CD4-positive, CD25-positive, alpha-beta regulatory T cell (primary cell): ENCODE measurements around the gene ADSS1. TPM values are rescaled to one million over a fixed set of nuclear protein-coding genes. Genes with fewer than 3 reads are reported as not detected.

Experiments used
- ATAC-seq, 2 donors: fragments of 150-1000 bp; cut with Tn5 transposase; one replicate each; pipeline ENCODE4 v1.10.0; 2021; ENCODE audit warnings: low read depth in 2 of 2, moderate number of reproducible peaks in 2 of 2, moderate library complexity in 1 of 2
- DNase-seq, 3 donors: peaks; one replicate each; pipeline versions ENCODE4 v3.0.0 to v3.0.0-alpha.2; 2012 to 2022; ENCODE audit warnings: mixed read lengths in 1 of 3
- H3K27ac ChIP-seq: one replicate; pipeline ENCODE4 v1.7.0; 2013; ENCODE audit warnings: mild to moderate bottlenecking, low read length; ENCODE audit not compliant: insufficient read depth, poor library complexity, severe bottlenecking
- H3K27me3 ChIP-seq: one replicate; pipeline ENCODE4 v1.7.0; 2013; ENCODE audit warnings: low read length; ENCODE audit not compliant: control insufficient read depth, insufficient read depth
- H3K36me3 ChIP-seq: one replicate; pipeline ENCODE4 v1.7.0; 2013; ENCODE audit warnings: mild to moderate bottlenecking, low read length, moderate library complexity; ENCODE audit not compliant: control insufficient read depth, insufficient read depth
- H3K4me1 ChIP-seq: 2 replicates; pipeline ENCODE4 v1.7.0; 2013; ENCODE audit warnings: mild to moderate bottlenecking, low read length; ENCODE audit not compliant: insufficient read depth, control insufficient read depth, poor library complexity, severe bottlenecking
- H3K4me3 ChIP-seq: one replicate; pipeline ENCODE4 v1.7.0; 2013; ENCODE audit warnings: low read depth, mild to moderate bottlenecking, low read length, moderate library complexity
- H3K9me3 ChIP-seq, 2 experiments: 1 replicate in 1 of 2; 2 replicates in 1 of 2; pipeline ENCODE4 v1.7.0; 2013; ENCODE audit warnings: low read length in 2 of 2, mild to moderate bottlenecking in 1 of 2, moderate library complexity in 1 of 2; ENCODE audit not compliant: control insufficient read depth in 2 of 2
- H3K27ac Mint-ChIP-seq, 3 donors: one replicate each; pipeline ENCODE4 v1.8.0; 2020 to 2022; ENCODE audit warnings: mild to moderate bottlenecking in 3 of 3, mixed read lengths in 3 of 3, moderate library complexity in 2 of 3
- H3K27me3 Mint-ChIP-seq: one replicate; pipeline ENCODE4 v1.8.0; 2022; ENCODE audit warnings: mild to moderate bottlenecking, mixed read lengths
- H3K36me3 Mint-ChIP-seq: one replicate; pipeline ENCODE4 v1.8.0; 2020; ENCODE audit warnings: mixed read lengths
- H3K4me1 Mint-ChIP-seq, 4 donors: one replicate each; pipeline ENCODE4 v1.8.0; 2020 to 2022; ENCODE audit warnings: mixed read lengths in 4 of 4, mild to moderate bottlenecking in 1 of 4
- H3K4me3 Mint-ChIP-seq, 4 donors: one replicate each; pipeline ENCODE4 v1.8.0; 2020 to 2022; ENCODE audit warnings: mild to moderate bottlenecking in 4 of 4, mixed read lengths in 4 of 4, moderate library complexity in 3 of 4
- H3K9me3 Mint-ChIP-seq, 7 donors: one replicate each; pipeline ENCODE4 v1.8.0; 2020 to 2022; ENCODE audit warnings: mixed read lengths in 7 of 7, mild to moderate bottlenecking in 3 of 7, moderate library complexity in 2 of 7
- polyA plus RNA-seq, 4 donors: library from polyadenylated mRNA; unstranded; fragments of 300-500 nt; fragmentation: Illumina TruSeq; gene quantifications; one replicate each; pipeline ENCODE4 v1.2.3, GENCODE V29; 2021
- total RNA-seq: library from RNA; stranded (reverse); gene quantifications from one replicate; pipeline ENCODE4 v1.2.3, GENCODE V29; 2022

The ADSS1 gene
- total and polyA plus RNA-seq, 5 donors from 2014 or later, result 0.10 to 1.9 (median 1.4) TPM

DNA sequence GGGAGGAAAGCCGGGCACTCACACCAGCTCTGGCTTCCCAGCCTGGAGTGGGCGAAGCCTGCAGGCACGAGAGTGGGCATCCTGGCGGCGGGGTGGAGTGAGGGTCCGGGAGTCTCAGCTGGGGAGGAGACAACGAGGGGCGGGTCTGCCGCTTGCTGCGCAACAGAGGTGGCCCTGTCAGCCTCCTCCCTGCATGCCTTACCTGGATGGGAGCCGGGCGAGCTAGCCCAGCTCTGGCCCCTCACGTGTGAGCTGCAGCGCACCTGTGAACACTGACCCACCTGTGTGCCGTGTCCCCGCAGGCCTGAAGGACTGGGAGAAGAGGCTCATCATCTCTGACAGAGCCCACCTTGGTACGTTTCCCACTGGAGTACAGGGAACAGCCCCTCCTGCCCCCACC, 15.0 kb downstream of the ADSS1 start:
- Mint-ChIP-seq H3K27ac (no peak overlapping the region), H3K27me3 (no peaks in the 10 kb centered on the region), H3K4me1 (no peaks in the 10 kb centered on the region), H3K36me3 (peaks cover 7% of the 10 kb centered on the region), H3K4me3 (no peak overlapping the region), H3K9me3 (no peaks in the 10 kb centered on the region)
- H3K9me3 ChIP-seq, result no peaks in the 10 kb centered on the region
- no peaks in the 10 kb centered on the region for H3K27me3 ChIP-seq
- no peaks in the 10 kb centered on the region for H3K4me1 ChIP-seq
- DNase-seq (no peak), ATAC-seq (no peak)
- no peak overlapping the region for H3K4me3 ChIP-seq
- no peak overlapping the region for H3K27ac ChIP-seq
- H3K36me3 ChIP-seq, result no peaks in the 10 kb centered on the region

DNA sequence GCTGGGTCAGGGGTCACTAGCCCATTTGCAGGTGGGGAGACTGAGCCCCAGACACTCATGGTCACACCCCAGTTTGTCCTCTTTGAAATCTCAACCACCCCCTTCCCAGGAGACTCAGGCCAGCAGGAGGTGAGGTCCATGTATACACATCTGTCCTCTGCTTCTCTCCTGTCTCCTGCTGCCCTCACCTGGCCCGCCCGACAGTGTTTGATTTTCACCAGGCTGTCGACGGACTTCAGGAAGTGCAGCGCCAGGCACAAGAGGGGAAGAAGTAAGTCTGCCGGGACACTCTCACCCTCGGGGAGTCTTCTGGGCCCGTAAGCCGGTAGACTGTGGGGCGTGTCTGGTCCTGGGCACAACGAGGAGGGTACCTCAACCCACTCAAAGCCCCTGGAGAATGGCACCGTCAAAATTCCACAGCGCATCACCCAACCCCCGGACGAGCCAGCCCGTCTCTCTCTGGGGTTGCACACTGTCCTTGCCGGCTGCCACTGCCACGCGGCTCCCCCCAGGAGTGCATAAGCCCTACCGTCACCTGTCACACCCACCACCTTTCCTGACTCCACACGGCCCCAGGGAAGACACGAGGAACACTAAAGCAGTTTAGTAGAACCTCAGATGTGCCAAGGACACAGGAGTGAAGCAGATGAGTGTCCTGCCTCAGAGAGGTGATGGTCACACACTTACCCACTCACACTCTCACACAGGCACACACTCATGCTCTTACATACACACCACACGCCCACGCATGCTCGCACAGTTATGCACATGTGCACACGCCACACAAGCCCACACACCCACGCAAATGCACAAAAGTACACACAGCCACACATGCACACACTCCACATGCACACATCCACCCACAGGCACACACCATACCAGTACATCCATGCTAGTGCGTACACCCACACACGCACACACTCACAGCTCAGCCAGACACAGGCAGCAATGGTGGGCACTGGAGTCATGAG, 15.8 kb downstream of the ADSS1 start:
- H3K27ac ChIP-seq, result no peak overlapping the region
- H3K9me3 ChIP-seq, result no peaks in the 10 kb centered on the region
- Mint-ChIP-seq H3K27ac (peak overlapping the region in 1 of 3 donors; percentile 43), H3K4me1 (no peaks in the 10 kb centered on the region), H3K27me3 (no peaks in the 10 kb centered on the region), H3K4me3 (no peak overlapping the region), H3K9me3 (no peaks in the 10 kb centered on the region), H3K36me3 (peaks cover 7% of the 10 kb centered on the region)
- H3K36me3 ChIP-seq, result no peaks in the 10 kb centered on the region
- no peaks in the 10 kb centered on the region for H3K4me1 ChIP-seq
- DNase-seq, result no peak
- no peak for ATAC-seq
- H3K27me3 ChIP-seq, result no peaks in the 10 kb centered on the region
- H3K4me3 ChIP-seq, result no peak overlapping the region

DNA sequence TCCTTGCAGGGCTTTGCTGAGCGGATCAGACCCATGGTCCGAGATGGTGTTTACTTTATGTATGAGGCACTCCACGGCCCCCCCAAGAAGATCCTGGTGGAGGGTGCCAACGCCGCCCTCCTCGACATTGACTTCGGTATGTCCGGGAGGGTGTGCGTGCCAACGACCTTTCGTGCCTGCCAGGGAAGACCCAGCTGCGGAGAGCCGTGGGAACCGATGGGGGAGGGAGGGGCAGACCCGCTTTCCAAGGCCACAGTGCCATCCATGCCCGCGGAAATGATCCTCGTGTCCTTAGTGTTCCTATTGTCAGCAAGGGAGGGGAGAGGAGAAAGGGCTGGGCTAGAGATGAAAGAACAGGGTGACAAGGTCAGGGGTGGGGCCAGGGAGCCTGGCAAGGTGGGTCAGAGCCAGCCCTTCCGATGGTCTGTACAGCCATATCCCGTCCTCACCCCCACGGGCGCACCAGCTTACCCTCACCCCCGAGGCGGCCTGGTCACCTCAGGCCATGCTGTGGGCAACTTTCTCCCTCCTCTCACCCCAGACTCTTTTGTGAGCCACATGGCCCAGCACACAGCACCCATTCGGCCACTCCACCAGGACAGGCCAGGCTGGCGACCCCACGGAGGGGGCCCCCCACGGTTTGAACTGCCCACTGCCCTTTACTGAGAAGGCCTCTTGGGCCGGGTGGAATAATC, 17.2 kb downstream of the ADSS1 start:
- H3K27ac Mint-ChIP-seq, result peak overlapping the region in 1 of 3 donors; percentile 14
- DNase-seq, result no peak
- peaks cover 7% of the 10 kb centered on the region for H3K36me3 Mint-ChIP-seq

DNA sequence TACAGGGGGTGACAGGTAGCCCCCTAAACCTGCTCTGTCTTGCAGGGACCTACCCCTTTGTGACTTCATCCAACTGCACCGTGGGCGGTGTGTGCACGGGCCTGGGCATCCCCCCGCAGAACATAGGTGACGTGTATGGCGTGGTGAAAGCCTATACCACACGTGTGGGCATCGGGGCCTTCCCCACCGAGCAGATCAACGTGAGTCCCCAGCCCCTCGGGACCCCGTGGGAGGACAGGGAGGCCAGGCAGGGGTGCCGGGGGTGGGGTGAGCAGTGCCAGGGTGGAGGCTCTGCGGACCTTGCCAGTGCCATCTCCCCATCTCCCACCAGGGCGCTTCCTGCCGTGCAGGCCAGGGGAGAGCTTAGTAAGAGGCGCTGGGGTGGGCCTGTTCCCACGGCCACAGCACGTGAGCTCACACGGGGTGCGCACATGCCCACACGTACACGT, 17.8 kb downstream of the ADSS1 start:
- no peaks in the 10 kb centered on the region for H3K9me3 ChIP-seq
- H3K4me3 Mint-ChIP-seq, result no peak overlapping the region
- no peaks in the 10 kb centered on the region for H3K9me3 Mint-ChIP-seq
- H3K4me1 Mint-ChIP-seq, result peaks cover 0 to 6% (median 0%) of the 10 kb centered on the region in 4 donors
- no peaks in the 10 kb centered on the region for H3K36me3 ChIP-seq
- H3K4me3 ChIP-seq, result no peak overlapping the region
- DNase-seq, result no peak
- peaks cover 6% of the 10 kb centered on the region for H3K4me1 ChIP-seq
- no peak overlapping the region for H3K27ac ChIP-seq
- H3K36me3 Mint-ChIP-seq, result peaks cover 7% of the 10 kb centered on the region
- H3K27me3 Mint-ChIP-seq, result no peaks in the 10 kb centered on the region
- no peak overlapping the region for H3K27ac Mint-ChIP-seq
- ATAC-seq, result no peak
- no peaks in the 10 kb centered on the region for H3K27me3 ChIP-seq

More for the DNA sequence above, 17.2 kb downstream of the ADSS1 start:
- Mint-ChIP-seq H3K4me3 (no peak overlapping the region), H3K4me1 (peaks cover 0 to 6% (median 0%) of the 10 kb centered on the region in 4 donors), H3K27me3 (no peaks in the 10 kb centered on the region), H3K9me3 (no peaks in the 10 kb centered on the region)
- peaks cover 6% of the 10 kb centered on the region for H3K4me1 ChIP-seq
- no peak for ATAC-seq
- H3K4me3 ChIP-seq, result no peak overlapping the region
- H3K36me3 ChIP-seq, result no peaks in the 10 kb centered on the region
- H3K9me3 ChIP-seq, result no peaks in the 10 kb centered on the region
- no peaks in the 10 kb centered on the region for H3K27me3 ChIP-seq
- H3K27ac ChIP-seq, result no peak overlapping the region

DNA sequence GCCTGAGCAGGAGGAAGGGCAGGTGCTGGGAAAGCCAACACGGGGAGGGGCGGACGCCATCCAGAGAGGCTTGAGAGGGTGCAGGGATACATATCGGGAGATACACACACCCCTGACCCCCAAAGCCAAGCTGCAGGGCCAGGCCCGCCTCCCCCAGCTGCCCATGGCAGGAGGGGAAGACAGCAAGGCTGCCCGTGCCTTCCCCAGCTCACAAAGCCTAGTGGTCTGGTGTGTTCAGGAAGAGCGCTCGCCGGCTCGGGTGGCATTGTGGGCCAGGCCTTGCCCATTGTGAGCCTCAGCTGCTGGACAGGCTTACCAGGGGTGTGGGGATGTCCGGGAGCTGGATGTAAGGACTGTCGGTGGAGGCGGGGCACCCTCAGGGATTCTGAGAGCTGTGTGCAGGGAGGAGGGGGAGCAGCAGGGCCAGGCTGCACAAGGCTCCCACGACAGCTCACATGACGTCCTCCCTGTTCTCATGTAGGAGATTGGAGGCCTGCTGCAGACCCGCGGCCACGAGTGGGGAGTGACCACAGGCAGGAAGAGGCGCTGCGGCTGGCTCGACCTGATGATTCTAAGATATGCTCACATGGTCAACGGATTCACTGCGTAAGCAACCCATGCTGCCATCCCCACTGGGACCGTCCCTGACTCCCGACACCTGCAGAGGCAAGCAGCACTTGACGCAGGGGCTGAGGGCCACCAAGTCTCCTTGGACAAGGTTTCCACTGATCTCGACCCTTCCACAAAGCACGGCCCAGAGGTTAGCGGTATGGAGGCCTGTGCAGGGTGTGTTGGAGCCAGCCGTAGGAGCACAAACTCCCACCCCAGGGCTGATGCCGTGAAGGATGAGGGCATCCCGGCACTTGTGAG, 18.8 kb downstream of the ADSS1 start:
- H3K27ac Mint-ChIP-seq, result peak overlapping the region in 1 of 3 donors; percentile 20
- H3K9me3 Mint-ChIP-seq, result no peaks in the 10 kb centered on the region
- no peak for DNase-seq
- H3K4me1 ChIP-seq, result peaks cover 6% of the 10 kb centered on the region
- no peak overlapping the region for H3K4me3 ChIP-seq
- H3K27me3 Mint-ChIP-seq, result no peaks in the 10 kb centered on the region
- no peaks in the 10 kb centered on the region for H3K9me3 ChIP-seq
- H3K27ac ChIP-seq, result no peak overlapping the region
- ATAC-seq, result no peak
- H3K4me3 Mint-ChIP-seq, result no peak overlapping the region
- H3K36me3 Mint-ChIP-seq, result peaks cover 7% of the 10 kb centered on the region
- no peaks in the 10 kb centered on the region for H3K27me3 ChIP-seq
- no peaks in the 10 kb centered on the region for H3K36me3 ChIP-seq
- H3K4me1 Mint-ChIP-seq, result peaks cover 0 to 6% (median 0%) of the 10 kb centered on the region in 4 donors

DNA sequence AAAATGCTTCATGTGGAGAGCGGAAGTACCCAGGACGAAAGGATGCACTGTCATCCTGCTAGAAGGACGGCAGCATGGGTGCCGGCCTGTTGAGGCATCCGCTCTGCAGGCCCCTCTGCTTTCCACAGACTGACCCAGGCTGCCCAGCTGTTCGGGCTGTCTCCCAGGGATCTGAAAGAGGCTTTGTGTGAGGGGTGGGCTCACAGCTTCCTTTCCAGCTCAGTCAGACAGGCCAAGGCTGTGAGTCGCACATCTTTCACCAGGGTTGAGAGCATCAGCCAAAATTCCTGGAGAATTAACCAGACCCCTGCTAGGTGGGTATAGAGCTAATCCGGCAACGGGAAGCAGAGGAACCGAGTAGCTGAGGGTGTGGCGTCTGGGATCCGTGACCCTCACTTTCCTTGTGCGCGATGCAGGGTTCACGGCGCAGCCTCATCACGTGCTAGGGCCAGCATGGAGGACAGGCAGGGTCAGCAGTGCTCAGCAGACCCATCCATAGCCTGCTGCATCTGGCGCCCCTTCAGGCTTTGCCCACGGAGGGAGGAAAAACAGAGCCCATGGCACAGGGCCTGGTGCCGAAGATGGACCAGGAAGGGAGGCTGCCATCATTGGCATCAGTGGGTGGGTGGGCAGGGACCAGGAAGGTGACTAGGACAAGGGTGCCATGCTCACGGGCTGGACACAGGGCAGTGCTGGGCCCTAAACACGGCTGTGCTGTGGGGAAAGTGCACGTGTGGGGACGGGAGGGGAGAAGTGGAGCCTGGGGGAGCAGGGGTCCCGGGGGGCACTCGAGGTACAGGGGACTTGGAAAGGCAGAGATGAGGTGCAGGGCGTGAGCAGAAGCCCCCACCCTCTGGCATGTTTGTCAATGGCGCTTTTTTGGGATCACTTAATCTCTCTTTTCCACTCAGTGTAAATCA, 19.7 kb downstream of the ADSS1 start:
- peak overlapping the region in 2 of 3 donors; percentile 5 to 20 for H3K27ac Mint-ChIP-seq
- H3K9me3 ChIP-seq, result no peaks in the 10 kb centered on the region
- H3K4me3 ChIP-seq, result no peak overlapping the region
- H3K27me3 ChIP-seq, result no peaks in the 10 kb centered on the region
- no peaks in the 10 kb centered on the region for H3K27me3 Mint-ChIP-seq
- H3K36me3 ChIP-seq, result no peaks in the 10 kb centered on the region
- peaks cover 0 to 6% (median 0%) of the 10 kb centered on the region in 4 donors for H3K4me1 Mint-ChIP-seq
- peaks cover 6% of the 10 kb centered on the region for H3K4me1 ChIP-seq
- ATAC-seq (no peak), DNase-seq (no peak)
- no peak overlapping the region for H3K27ac ChIP-seq
- H3K9me3 Mint-ChIP-seq, result no peaks in the 10 kb centered on the region
- peaks cover 7% of the 10 kb centered on the region for H3K36me3 Mint-ChIP-seq
- H3K4me3 Mint-ChIP-seq, result no peak overlapping the region
